GM18505 (cell line): ENCODE measurements around the gene PRDX3.

Source experiments
- ATAC-seq: cut with Tn5 transposase; IDR thresholded peaks from one replicate; pipeline ENCODE4 v1.9.1; 2021; ENCODE audit not compliant: unreplicated experiment
- POLR2A ChIP-seq: IDR thresholded peaks from 4 replicates; pipeline ENCODE4 v1.6.1; 2011; ENCODE audit warnings: borderline replicate concordance; ENCODE audit not compliant: insufficient read depth, insufficient read length; ENCODE audit errors: extremely low read depth

PRDX3 gene

GRCh38 chr10:119178372-119179119 is at the start of gene PRDX3:
PRDX3 (minus strand) TSS chr10:119178812; CDS start chr10:119178790, 22 bp downstream.
- peak; percentile 97 for TF ChIP-seq POLR2A
- peak; percentile 93 for ATAC-seq

- no peak for ATAC-seq
- no peak for TF ChIP-seq POLR2A
Measured at GRCh38 chr10:119227825-119228224, 49.2 kb upstream of the PRDX3 start.

GRCh38 chr10:119225083-119225658 is 46.6 kb upstream of the PRDX3 start:
- ATAC-seq: no peak
- no peak for TF ChIP-seq POLR2A

- ATAC-seq: no peak
- TF ChIP-seq POLR2A: no peak
Measured at GRCh38 chr10:119222966-119223386, 44.4 kb upstream of the PRDX3 start.

GRCh38 chr10:119222537-119222936 is 43.9 kb upstream of the PRDX3 start:
- TF ChIP-seq POLR2A: no peak
- no peak for ATAC-seq

GRCh38 chr10:119221666-119222065 is 43.1 kb upstream of the PRDX3 start:
- no peak for TF ChIP-seq POLR2A
- ATAC-seq: no peak

- ATAC-seq: no peak
- no peak for TF ChIP-seq POLR2A
Measured at GRCh38 chr10:119221201-119221600, 42.6 kb upstream of the PRDX3 start.

GRCh38 chr10:119219871-119220270 is 41.3 kb upstream of the PRDX3 start:
- no peak for ATAC-seq
- TF ChIP-seq POLR2A: no peak

- no peak for ATAC-seq
- no peak for TF ChIP-seq POLR2A
Measured at GRCh38 chr10:119217991-119218490, 39.4 kb upstream of the PRDX3 start.

- no peak for ATAC-seq
- no peak for TF ChIP-seq POLR2A
Measured at GRCh38 chr10:119217401-119217800, 38.8 kb upstream of the PRDX3 start.

- ATAC-seq: no peak
- TF ChIP-seq POLR2A: no peak
Measured at GRCh38 chr10:119216127-119216526, 37.5 kb upstream of the PRDX3 start.

GRCh38 chr10:119215371-119215770 is 36.8 kb upstream of the PRDX3 start:
- no peak for TF ChIP-seq POLR2A
- ATAC-seq: no peak

- TF ChIP-seq POLR2A: no peak
- ATAC-seq: no peak
Measured at GRCh38 chr10:119211625-119212441, 33.2 kb upstream of the PRDX3 start.
